Activated CD8-positive, alpha-beta T cell treated with anti-CD3 and anti-CD28 coated beads for 36 hours (primary cell): Measurements from ENCODE around the gene SLAMF1. TPM values are rescaled to one million over a fixed set of nuclear protein-coding genes. Genes with fewer than 3 reads are reported as not detected.
A peak's percentile ranks its signal among the peaks of the same experiment; 100 is the strongest.

Experiments used
- ATAC-seq: fragments of 200-7000 bp; cut with Tn5 transposase; one replicate; pipeline ENCODE4 v1.10.0; 2021; ENCODE audit warnings: mild to moderate bottlenecking, moderate library complexity
- CTCF ChIA-PET: fragments of 350-600 bp; sonication (Branson Sonifier 250); formaldehyde crosslinking; loops from one replicate; lab custom pipeline; 2021; ENCODE audit warnings: antibody characterized with exemption; lab: Charles Lee
- POLR2A ChIA-PET: fragments of 350-600 bp; sonication (Branson Sonifier 250); formaldehyde crosslinking; loops from one replicate; lab custom pipeline; 2021; ENCODE audit warnings: antibody characterized with exemption; lab: Charles Lee
- DNase-seq: peaks from one replicate; pipeline ENCODE4 v3.0.0-alpha.2; 2020
- H3K27ac Mint-ChIP-seq: one replicate; pipeline ENCODE4 v1.8.0; 2021; ENCODE audit warnings: mild to moderate bottlenecking, mixed read lengths
- H3K27me3 Mint-ChIP-seq: one replicate; pipeline ENCODE4 v1.8.0; 2021; ENCODE audit warnings: mixed read lengths
- H3K36me3 Mint-ChIP-seq: one replicate; pipeline ENCODE4 v1.8.0; 2021; ENCODE audit warnings: low read depth, mixed read lengths
- H3K4me1 Mint-ChIP-seq: one replicate; pipeline ENCODE4 v1.8.0; 2021; ENCODE audit warnings: low read depth, mixed read lengths
- H3K4me3 Mint-ChIP-seq: one replicate; pipeline ENCODE4 v1.8.0; 2021; ENCODE audit warnings: mild to moderate bottlenecking, moderate library complexity, mixed read lengths
- H3K9me3 Mint-ChIP-seq: one replicate; pipeline ENCODE4 v1.8.0; 2021; ENCODE audit warnings: mixed read lengths
- intact Hi-C: fragments of 100-400 bp; cut with micrococcal nuclease; formaldehyde crosslinking; loops from one replicate; pipeline ENCODE4 v1.10.0; 2022
- total RNA-seq, 2 experiments: library from RNA; stranded (reverse); gene quantifications; one replicate each; pipeline ENCODE4 v1.2.3, GENCODE V29; 2021
- TF ChIP-seq, protein P1 (sequence below): fragments of 200-600 bp; IDR thresholded peaks from one replicate; pipeline ENCODE4 v1.8.0; 2022; ENCODE audit warnings: antibody characterized with exemption, mild to moderate bottlenecking

Gene SLAMF1
- total RNA-seq, 2 experiments from 2014 or later = 65.9 to 67.8 TPM

GRCh38 chr1:160558660-160559380 is 88.0 kb downstream of the SLAMF1 start:
- DNase-seq = no peak
- Mint-ChIP-seq H3K36me3 (peaks cover 51% of the 10 kb centered on the region), H3K4me1 (peaks cover 68% of the 10 kb centered on the region), H3K27me3 (no peaks in the 10 kb centered on the region), H3K4me3 (peak overlapping the region; percentile 62), H3K27ac (peak overlapping the region; percentile 95), H3K9me3 (peaks cover 26% of the 10 kb centered on the region)
- intact Hi-C loops = no loop called here
- TF ChIP-seq, protein P1, sequence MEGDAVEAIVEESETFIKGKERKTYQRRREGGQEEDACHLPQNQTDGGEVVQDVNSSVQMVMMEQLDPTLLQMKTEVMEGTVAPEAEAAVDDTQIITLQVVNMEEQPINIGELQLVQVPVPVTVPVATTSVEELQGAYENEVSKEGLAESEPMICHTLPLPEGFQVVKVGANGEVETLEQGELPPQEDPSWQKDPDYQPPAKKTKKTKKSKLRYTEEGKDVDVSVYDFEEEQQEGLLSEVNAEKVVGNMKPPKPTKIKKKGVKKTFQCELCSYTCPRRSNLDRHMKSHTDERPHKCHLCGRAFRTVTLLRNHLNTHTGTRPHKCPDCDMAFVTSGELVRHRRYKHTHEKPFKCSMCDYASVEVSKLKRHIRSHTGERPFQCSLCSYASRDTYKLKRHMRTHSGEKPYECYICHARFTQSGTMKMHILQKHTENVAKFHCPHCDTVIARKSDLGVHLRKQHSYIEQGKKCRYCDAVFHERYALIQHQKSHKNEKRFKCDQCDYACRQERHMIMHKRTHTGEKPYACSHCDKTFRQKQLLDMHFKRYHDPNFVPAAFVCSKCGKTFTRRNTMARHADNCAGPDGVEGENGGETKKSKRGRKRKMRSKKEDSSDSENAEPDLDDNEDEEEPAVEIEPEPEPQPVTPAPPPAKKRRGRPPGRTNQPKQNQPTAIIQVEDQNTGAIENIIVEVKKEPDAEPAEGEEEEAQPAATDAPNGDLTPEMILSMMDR = no peak
- ChIA-PET CTCF (interaction anchor here (1.1 to 9.5 kb wide), 5 partner anchors 12 to 48 kb away, joined by 3 to 100 read pairs (median 9); no protein-coding TSS in a partner anchor), POLR2A (interaction anchor here (1.5 to 2.1 kb wide), 3 partner anchors 9 to 29 kb away, joined by 4 to 5 read pairs (median 4); no protein-coding TSS in a partner anchor)
- ATAC-seq = peak; percentile 31

Other genes starting within 250 kb of the SLAMF1 start
- gene VANGL2, start 246.5 kb downstream of the SLAMF1 start, total RNA-seq = under 1 TPM; 0.16 to 0.40 TPM
- 10 to 100 TPM; 42.8 to 43.9 TPM for gene SLAMF6, start 123.8 kb downstream of the SLAMF1 start, total RNA-seq
- 10 to 100 TPM; 18.1 to 20.1 TPM for gene CD84, start 67.5 kb downstream of the SLAMF1 start, total RNA-seq
- gene CD48, start 64.8 kb upstream of the SLAMF1 start, total RNA-seq = 100 to 1,000 TPM; 379 to 388 TPM
- 10 to 100 TPM; 90.0 to 93.5 TPM for gene SLAMF7, start 92.2 kb upstream of the SLAMF1 start, total RNA-seq
- 10 to 100 TPM; 19.1 to 19.5 TPM for gene LY9, start 149.1 kb upstream of the SLAMF1 start, total RNA-seq
- gene CD244, start 215.8 kb upstream of the SLAMF1 start, total RNA-seq = 1 to 10 TPM; 1.4 to 1.8 TPM
- gene ITLN1, start 238.1 kb upstream of the SLAMF1 start, total RNA-seq = not detected